GM18505 (cell line): ENCODE results near the gene NUDT14.

Experiments used
- ATAC-seq: cut with Tn5 transposase; IDR thresholded peaks from one replicate; pipeline ENCODE4 v1.9.1; 2021; ENCODE audit not compliant: unreplicated experiment
- POLR2A ChIP-seq: IDR thresholded peaks from 4 replicates; pipeline ENCODE4 v1.6.1; 2011; ENCODE audit warnings: borderline replicate concordance; ENCODE audit not compliant: insufficient read depth, insufficient read length; ENCODE audit errors: extremely low read depth

NUDT14 gene

GRCh38 chr14:105219043-105219612 lies 38.0 kb upstream of the NUDT14 start:
- no peak for TF ChIP-seq POLR2A
- ATAC-seq: no peak

- TF ChIP-seq POLR2A: no peak
- no peak for ATAC-seq
Observed at GRCh38 chr14:105218611-105219010, 37.5 kb upstream of the NUDT14 start.

GRCh38 chr14:105217774-105218173 lies 36.7 kb upstream of the NUDT14 start:
- no peak for ATAC-seq
- TF ChIP-seq POLR2A: no peak

- no peak for TF ChIP-seq POLR2A
- no peak for ATAC-seq
Observed at GRCh38 chr14:105216490-105217247, 35.6 kb upstream of the NUDT14 start.

GRCh38 chr14:105215602-105216001 lies 34.5 kb upstream of the NUDT14 start:
- no peak for TF ChIP-seq POLR2A
- no peak for ATAC-seq

GRCh38 chr14:105214324-105214915 lies 33.3 kb upstream of the NUDT14 start:
- no peak for TF ChIP-seq POLR2A
- no peak for ATAC-seq

- no peak for ATAC-seq
- TF ChIP-seq POLR2A: no peak
Observed at GRCh38 chr14:105213361-105213760, 32.2 kb upstream of the NUDT14 start.

- no peak for ATAC-seq
- TF ChIP-seq POLR2A: no peak
Observed at GRCh38 chr14:105212541-105213300, 31.6 kb upstream of the NUDT14 start.

GRCh38 chr14:105211758-105212089 lies 30.6 kb upstream of the NUDT14 start:
- TF ChIP-seq POLR2A: no peak
- ATAC-seq: no peak

GRCh38 chr14:105211086-105211757 lies 30.1 kb upstream of the NUDT14 start:
- no peak for ATAC-seq

GRCh38 chr14:105210266-105211025 lies 29.3 kb upstream of the NUDT14 start:
- no peak for TF ChIP-seq POLR2A

More at GRCh38 chr14:105211086-105211757, 30.1 kb upstream of the NUDT14 start:
- TF ChIP-seq POLR2A: no peak

GRCh38 chr14:105209646-105210045 lies 28.5 kb upstream of the NUDT14 start:
- no peak for TF ChIP-seq POLR2A

More at GRCh38 chr14:105210266-105211025, 29.3 kb upstream of the NUDT14 start:
- ATAC-seq: no peak

GRCh38 chr14:105209091-105209490 lies 28.0 kb upstream of the NUDT14 start:
- no peak for TF ChIP-seq POLR2A
- no peak for ATAC-seq

More at GRCh38 chr14:105209646-105210045, 28.5 kb upstream of the NUDT14 start:
- no peak for ATAC-seq

- no peak for TF ChIP-seq POLR2A
- ATAC-seq: no peak
Observed at GRCh38 chr14:105208738-105209075, 27.6 kb upstream of the NUDT14 start.
